Measurements from ENCODE around the gene CSHL1. TPM values are rescaled to one million over a fixed set of nuclear protein-coding genes. Genes with fewer than 3 reads are reported as not detected.

Gene CSHL1
- total RNA-seq, 6 experiments from 2014 or later, result not detected

GRCh38 chr17:63949576-63950250 is 38.7 kb upstream of the CSHL1 start:
- Histone ChIP-seq H3K9me3 (no peaks in the 10 kb centered on the region), H3K27me3 (no peaks in the 10 kb centered on the region), H3K27ac (no peak overlapping the region), H3K4me3 (no peak overlapping the region), H3K36me3 (no peaks in the 10 kb centered on the region), H3K4me1 (no peaks in the 10 kb centered on the region)
- no peak for ATAC-seq
- no peak for TF ChIP-seq CTCF (IDR thresholded peaks at IDR 0.05)
- no peak for TF ChIP-seq POLR2A (IDR thresholded peaks at IDR 0.05)
- WGBS (ENCODE audit: insufficient coverage, low coverage, low lambda C conversion rate, missing lambda C conversion rate), result 60% methylated on average over 10 of the region's 18 CpGs
- DNase-seq, result no peak
- intact Hi-C loops (cut with DNase I), result loop anchor here in 1 of 2 donors (10.0 kb wide), 1 partner anchor 55 kb away; no protein-coding TSS in a partner anchor

GRCh38 chr17:63948521-63948920 is 37.5 kb upstream of the CSHL1 start:
- intact Hi-C loops (cut with DNase I), result loop anchor here in 1 of 2 donors (10.0 kb wide), 1 partner anchor 56 kb away; no protein-coding TSS in a partner anchor
- Histone ChIP-seq H3K9me3 (no peaks in the 10 kb centered on the region), H3K4me1 (no peaks in the 10 kb centered on the region), H3K27me3 (no peaks in the 10 kb centered on the region), H3K36me3 (no peaks in the 10 kb centered on the region), H3K27ac (no peak overlapping the region), H3K4me3 (no peak overlapping the region)
- no peak for TF ChIP-seq POLR2A (IDR thresholded peaks at IDR 0.05)
- no peak for TF ChIP-seq CTCF (IDR thresholded peaks at IDR 0.05)
- ATAC-seq (no peak), DNase-seq (no peak)
- no CpG with 5 or more reads among the region's 9 CpGs for WGBS (ENCODE audit: insufficient coverage, low coverage, low lambda C conversion rate, missing lambda C conversion rate)

GRCh38 chr17:63947711-63948330 is 36.8 kb upstream of the CSHL1 start:
- intact Hi-C loops (cut with DNase I), result loop anchor here in 1 of 2 donors (10.0 kb wide), 1 partner anchor 57 kb away; no protein-coding TSS in a partner anchor
- no peaks in the 10 kb centered on the region for H3K4me1 ChIP-seq

More at GRCh38 chr17:63947711-63948330, 36.8 kb upstream of the CSHL1 start:
- 47% methylated on average over 5 of the region's 18 CpGs for WGBS (ENCODE audit: insufficient coverage, low coverage, low lambda C conversion rate, missing lambda C conversion rate)
- H3K4me3 ChIP-seq, result no peak overlapping the region
- no peak overlapping the region for H3K27ac ChIP-seq
- TF ChIP-seq POLR2A (IDR thresholded peaks at IDR 0.05) (no peak), CTCF (IDR thresholded peaks at IDR 0.05) (no peak)
- DNase-seq (peak in 1 of 3 donors; percentile 42), ATAC-seq (no peak)
- H3K9me3 ChIP-seq, result no peaks in the 10 kb centered on the region
- H3K27me3 ChIP-seq, result no peaks in the 10 kb centered on the region
- no peaks in the 10 kb centered on the region for H3K36me3 ChIP-seq
